IPS DF 19.7 (cell line): ENCODE measurements around the gene PNMT.

Experiments used
- DNase-seq: peaks from one replicate; pipeline ENCODE4 v3.0.0-alpha.2; 2013; ENCODE audit warnings: low read depth, low spot score

The PNMT gene

GRCh38 chr17:39667262-39667944 is 850 bp upstream of the PNMT start:
- no peak for DNase-seq

DNA sequence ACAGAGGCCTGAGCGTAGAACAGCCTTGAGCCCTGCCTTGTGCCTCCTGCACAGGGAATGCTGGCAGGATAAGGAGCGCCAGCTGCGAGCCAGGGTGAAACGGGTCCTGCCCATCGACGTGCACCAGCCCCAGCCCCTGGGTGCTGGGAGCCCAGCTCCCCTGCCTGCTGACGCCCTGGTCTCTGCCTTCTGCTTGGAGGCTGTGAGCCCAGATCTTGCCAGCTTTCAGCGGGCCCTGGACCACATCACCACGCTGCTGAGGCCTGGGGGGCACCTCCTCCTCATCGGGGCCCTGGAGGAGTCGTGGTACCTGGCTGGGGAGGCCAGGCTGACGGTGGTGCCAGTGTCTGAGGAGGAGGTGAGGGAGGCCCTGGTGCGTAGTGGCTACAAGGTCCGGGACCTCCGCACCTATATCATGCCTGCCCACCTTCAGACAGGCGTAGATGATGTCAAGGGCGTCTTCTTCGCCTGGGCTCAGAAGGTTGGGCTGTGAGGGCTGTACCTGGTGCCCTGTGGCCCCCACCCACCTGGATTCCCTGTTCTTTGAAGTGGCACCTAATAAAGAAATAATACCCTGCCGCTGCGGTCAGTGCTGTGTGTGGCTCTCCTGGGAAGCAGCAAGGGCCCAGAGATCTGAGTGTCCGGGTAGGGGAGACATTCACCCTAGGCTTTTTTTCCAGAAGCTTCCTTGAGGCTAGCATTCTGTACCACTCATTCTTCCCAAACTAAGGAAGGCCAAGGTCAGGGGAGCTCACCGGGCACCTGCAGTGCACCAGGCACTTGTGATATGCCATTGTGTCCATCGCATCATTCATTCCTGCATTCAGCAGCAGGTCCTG is 1.9 kb downstream of the PNMT start:
- no peak for DNase-seq

DNA sequence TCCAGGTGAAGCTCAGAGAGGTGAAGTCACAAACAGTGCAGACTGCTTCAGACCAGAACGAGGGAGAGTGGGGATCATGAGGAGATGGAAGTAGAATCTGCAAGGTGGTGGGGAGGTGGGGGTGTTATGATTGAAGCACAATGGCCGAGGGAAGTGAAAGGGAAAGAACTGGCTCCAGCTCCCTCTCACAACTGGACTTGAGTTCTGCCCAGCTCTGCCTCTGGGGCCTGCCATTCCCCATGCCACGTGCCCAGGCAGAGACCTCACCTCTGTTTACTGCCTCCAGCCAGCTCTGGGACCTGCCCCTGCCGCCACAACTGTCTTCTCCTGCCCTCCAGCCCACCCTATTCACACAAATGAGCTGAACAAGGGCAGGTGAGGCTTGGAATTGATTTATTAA is 2.5 kb downstream of the PNMT start:
- DNase-seq = no peak

- no peak for DNase-seq
Observed at GRCh38 chr17:39671651-39672521, 3.6 kb downstream of the PNMT start.

DNA sequence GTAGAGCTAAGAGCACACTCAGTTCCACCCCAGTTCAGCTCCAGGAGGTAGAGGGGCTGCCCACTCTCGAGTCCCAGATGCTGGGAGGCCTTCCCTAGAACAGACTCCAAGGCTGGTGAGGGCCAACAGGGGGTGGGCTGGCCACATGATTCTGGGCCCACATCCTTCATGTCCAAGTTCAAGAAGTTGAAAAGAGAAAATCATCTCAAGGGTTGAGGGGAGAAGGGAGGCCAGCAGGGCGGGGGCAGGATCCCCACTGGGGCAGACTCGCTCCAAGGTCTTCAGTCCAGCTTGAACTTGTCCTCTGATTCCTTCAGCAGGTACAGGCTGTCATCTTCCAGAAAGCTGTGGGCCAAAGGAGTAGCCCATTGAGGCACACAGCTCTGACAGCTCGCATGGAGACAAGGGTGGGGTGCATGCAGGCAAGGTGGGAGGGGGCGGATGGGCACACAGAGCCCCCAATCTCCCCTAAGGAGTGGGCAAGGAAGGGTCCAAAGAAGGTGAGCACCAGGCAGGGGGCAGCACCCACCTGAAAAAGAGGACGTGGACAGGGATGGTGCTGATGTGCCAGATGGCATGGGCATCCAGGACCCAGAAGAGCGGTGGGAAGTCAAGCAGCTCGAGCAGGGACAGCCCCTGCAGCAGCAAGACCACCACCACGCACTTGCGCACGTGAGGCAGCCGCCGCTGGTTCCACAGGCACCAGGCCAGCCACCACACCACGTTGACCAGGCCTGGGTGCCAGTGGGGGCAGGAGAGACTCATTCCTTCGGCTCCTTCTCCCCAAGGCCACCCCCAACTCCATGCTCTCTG is 4.5 kb downstream of the PNMT start:
- DNase-seq = no peak

GRCh38 chr17:39673335-39674081 is 5.3 kb downstream of the PNMT start:
- DNase-seq = no peak

GRCh38 chr17:39674179-39674578 is 5.9 kb downstream of the PNMT start:
- no peak for DNase-seq

GRCh38 chr17:39674702-39675389 is 6.6 kb downstream of the PNMT start:
- no peak for DNase-seq

DNA sequence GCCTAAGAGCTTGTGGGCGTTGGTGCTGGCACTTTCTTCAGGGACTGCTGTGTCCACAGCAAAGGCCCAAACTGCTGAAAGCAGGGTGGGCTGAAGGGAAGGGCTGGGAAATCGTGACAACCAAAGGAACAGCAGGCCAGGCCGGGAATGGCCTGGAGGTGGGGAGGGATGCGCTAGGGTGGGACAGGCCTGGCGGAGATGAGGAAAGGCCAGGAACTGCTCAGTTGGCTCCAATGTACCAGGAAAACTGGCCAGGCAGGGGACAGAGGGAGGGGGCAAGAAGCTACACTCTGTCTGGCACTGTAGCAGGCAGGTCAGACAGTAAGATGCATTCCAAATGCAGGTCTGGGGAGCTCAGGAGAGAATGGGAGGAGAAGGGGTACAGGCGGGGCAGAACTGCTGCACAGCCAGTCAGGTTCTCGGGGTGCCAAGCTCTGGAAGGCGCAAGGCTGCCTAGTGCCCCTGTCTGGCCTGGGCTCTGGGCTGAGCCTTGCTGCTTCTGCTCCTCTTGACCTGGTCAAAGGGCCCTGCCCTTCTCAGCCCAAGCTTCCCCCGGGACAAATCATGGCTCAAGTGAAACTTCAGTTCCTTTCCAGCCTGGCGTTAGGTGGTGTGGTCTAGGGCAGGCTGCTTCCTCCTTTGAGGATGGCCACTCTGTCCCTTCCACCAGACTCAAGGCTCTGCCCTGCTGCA is 7.3 kb downstream of the PNMT start:
- DNase-seq = no peak

DNA sequence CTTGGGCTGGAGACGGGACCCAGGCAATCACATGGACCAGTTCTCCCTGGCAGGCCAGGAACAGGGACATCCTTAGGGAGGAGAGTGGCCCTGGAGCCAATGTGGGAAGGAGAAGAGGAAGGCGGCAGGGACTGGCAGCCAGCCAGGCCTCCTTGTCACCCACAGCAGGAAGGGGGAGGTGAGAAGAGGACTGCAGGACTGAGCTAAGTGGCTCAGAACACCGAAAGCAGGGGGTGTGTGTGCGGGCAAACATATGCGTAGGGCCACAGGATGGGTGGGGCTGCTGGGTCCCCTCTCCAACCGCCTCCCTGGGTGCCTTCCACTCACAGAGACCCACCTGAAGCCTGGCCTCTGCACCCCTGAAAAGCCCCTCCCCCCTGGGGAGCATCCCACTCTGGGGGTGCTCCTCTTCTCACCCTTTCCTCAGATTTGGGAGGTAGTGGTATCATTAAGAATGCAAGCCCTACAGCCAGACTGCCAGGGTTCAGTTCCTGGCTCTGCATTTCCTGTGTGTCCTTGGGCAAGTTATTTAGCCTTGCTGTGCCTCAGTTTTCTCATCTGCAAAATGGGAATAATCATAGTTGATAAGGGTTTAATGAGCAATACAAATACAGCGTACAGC is 8.1 kb downstream of the PNMT start:
- no peak for DNase-seq

DNA sequence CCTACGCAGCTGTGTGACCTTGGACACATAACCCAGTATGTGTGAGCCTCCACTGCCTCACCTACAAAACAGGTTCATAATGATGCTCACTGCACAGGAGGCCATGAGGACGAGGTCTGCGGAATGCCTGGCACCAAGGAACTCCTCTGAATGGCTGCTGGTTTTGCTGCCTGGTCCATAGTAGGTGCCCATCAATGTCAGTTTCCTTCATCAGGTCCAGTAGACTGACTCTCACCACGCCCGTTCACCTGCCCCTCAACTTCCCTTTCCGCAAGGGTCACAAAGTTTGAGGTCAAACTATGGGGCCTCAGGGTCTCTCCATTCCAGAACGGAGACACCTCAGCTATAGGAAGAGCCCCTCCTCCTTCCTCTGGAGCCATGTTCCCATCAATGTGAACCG is 8.8 kb downstream of the PNMT start:
- DNase-seq = no peak

DNA sequence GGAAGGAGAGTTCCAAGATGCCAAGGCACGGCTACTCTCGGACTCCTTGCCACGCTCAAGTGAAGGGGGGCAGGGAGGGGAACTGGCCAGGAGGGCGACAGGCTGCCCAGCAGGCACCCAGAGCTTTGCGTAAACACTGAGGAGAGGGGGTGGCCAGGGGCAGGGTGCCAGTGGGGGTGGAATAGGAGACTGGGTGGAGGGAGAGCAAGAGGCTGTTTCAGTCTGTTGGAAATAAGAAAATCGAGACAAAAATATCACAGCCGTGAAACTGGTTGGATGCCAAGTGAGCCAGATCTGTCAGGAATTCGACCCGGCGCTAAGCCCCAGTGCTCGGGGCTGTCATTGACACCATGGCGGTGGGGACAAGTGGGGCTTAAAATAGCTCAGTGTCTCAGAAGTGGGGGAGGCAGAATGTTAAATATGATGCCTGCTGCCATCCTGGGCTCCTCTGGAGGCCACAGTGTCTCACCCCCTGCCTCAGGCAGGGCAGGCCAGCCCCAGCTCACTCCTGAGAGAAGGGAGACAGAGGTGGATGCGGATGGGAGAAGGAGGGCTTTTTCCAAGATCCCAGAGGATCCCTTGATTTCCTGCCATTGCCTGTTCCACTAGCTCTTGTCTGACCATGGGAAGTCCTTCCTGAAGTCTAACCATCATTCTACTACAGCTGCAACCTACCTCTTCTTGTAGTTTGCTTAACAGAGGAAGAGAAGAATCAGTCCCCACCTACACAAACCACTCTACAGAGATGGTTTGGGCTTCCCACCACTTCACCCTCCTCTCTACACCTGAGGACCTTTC is 9.5 kb downstream of the PNMT start:
- no peak for DNase-seq

- DNase-seq = no peak
Observed at GRCh38 chr17:39678340-39679116, 10.3 kb downstream of the PNMT start.

DNA sequence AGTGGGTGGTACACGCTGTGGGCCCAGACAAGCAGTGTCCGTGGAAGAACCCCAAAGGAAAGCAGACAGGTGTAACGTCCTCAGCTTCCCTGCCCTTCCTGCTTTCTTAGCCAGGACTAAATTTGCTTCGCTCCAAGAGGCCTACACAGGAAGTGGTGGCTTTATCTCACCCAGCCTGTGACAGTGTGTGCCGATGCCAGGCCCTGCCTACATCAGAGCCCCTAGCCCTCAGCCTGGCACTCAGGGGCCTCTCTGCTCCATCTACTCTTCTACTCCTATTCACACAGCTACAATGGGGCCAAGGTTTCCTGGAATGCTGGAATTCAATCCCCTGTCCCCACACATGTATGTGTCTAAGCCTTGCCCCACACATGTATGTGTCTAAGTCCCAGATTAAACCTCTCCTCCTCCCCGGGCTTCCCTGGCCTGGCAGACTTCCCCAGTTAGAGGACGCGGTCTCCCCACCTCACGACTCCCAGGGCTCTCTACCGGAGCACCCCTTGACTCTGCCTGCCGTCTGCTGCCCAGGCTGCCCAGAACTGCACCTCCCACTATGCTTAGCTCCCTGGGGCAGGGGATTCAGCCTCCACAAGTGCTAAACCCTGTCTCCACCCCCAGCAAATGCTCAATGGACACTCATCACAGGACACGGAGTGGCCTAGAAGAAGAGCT is 11.4 kb downstream of the PNMT start:
- no peak for DNase-seq

- no peak for DNase-seq
Observed at GRCh38 chr17:39683295-39683939, 15.2 kb downstream of the PNMT start.
